Neutrophil (primary cell): Measurements from ENCODE around the gene TBC1D5.

Source experiments
- H3K27ac ChIP-seq: fragments of 200-600 bp; sonication (generic); 2 replicates; pipeline ENCODE4 v1.5.1; 2016; ENCODE audit warnings: mild to moderate bottlenecking, moderate library complexity
- H3K27me3 ChIP-seq: fragments of 200-600 bp; sonication (generic); 2 replicates; pipeline ENCODE4 v1.6.0; 2016; ENCODE audit warnings: mild to moderate bottlenecking
- H3K36me3 ChIP-seq: fragments of 200-600 bp; sonication (generic); 2 replicates; pipeline ENCODE4 v1.5.1; 2017
- H3K4me1 ChIP-seq, 2 experiments: fragments of 200-600 bp in 1 of 2; sonication (generic) in 1 of 2; 1 replicate in 1 of 2; 2 replicates in 1 of 2; pipeline versions ENCODE4 v1.5.1 to v1.6.1; 2013 to 2016; ENCODE audit warnings: low read depth in 1 of 2, low read length in 1 of 2, mild to moderate bottlenecking in 1 of 2, moderate library complexity in 1 of 2; ENCODE audit not compliant: control insufficient read depth in 1 of 2, insufficient read depth in 1 of 2
- H3K4me3 ChIP-seq, 2 experiments: fragments of 200-600 bp in 1 of 2; sonication (generic) in 1 of 2; 1 replicate in 1 of 2; 2 replicates in 1 of 2; pipeline ENCODE4 v1.5.1; 2013 to 2016; ENCODE audit warnings: low read depth in 1 of 2, low read length in 1 of 2, mild to moderate bottlenecking in 1 of 2, moderate library complexity in 1 of 2
- H3K9me3 ChIP-seq: fragments of 200-600 bp; sonication (generic); 2 replicates; pipeline ENCODE4 v1.5.1; 2016
- TF ChIP-seq, protein P1 (sequence below): fragments of 200-600 bp; sonication (generic); IDR thresholded peaks from 2 replicates; pipeline ENCODE4 v1.5.1; 2016; ENCODE audit warnings: antibody characterized with exemption

TBC1D5 gene

GRCh38 chr3:17266846-17267245 is 475.6 kb downstream of the TBC1D5 start:
- Histone ChIP-seq H3K9me3 (no peaks in the 10 kb centered on the region), H3K4me1 (peaks cover 3 to 6% of the 10 kb centered on the region in 2 experiments), H3K27me3 (no peaks in the 10 kb centered on the region), H3K27ac (no peak overlapping the region), H3K36me3 (no peaks in the 10 kb centered on the region), H3K4me3 (no peak overlapping the region)
- TF ChIP-seq, protein P1, sequence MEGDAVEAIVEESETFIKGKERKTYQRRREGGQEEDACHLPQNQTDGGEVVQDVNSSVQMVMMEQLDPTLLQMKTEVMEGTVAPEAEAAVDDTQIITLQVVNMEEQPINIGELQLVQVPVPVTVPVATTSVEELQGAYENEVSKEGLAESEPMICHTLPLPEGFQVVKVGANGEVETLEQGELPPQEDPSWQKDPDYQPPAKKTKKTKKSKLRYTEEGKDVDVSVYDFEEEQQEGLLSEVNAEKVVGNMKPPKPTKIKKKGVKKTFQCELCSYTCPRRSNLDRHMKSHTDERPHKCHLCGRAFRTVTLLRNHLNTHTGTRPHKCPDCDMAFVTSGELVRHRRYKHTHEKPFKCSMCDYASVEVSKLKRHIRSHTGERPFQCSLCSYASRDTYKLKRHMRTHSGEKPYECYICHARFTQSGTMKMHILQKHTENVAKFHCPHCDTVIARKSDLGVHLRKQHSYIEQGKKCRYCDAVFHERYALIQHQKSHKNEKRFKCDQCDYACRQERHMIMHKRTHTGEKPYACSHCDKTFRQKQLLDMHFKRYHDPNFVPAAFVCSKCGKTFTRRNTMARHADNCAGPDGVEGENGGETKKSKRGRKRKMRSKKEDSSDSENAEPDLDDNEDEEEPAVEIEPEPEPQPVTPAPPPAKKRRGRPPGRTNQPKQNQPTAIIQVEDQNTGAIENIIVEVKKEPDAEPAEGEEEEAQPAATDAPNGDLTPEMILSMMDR = no peak

- Histone ChIP-seq H3K9me3 (no peaks in the 10 kb centered on the region), H3K4me3 (no peak overlapping the region), H3K4me1 (peaks cover 3 to 6% of the 10 kb centered on the region in 2 experiments), H3K27me3 (no peaks in the 10 kb centered on the region), H3K27ac (no peak overlapping the region), H3K36me3 (no peaks in the 10 kb centered on the region)
- TF ChIP-seq, protein P1 = no peak
Measured at GRCh38 chr3:17261627-17262369, 480.6 kb downstream of the TBC1D5 start.

GRCh38 chr3:17260257-17260656 is 482.2 kb downstream of the TBC1D5 start:
- H3K36me3 ChIP-seq = no peaks in the 10 kb centered on the region
- TF ChIP-seq, protein P1 = no peak
- no peak overlapping the region for H3K27ac ChIP-seq
- H3K4me1 ChIP-seq = peaks cover 3 to 6% of the 10 kb centered on the region in 2 experiments
- no peaks in the 10 kb centered on the region for H3K9me3 ChIP-seq
- H3K27me3 ChIP-seq = no peaks in the 10 kb centered on the region
- no peak overlapping the region for H3K4me3 ChIP-seq

- TF ChIP-seq, protein P1 = no peak
- H3K27ac ChIP-seq = no peak overlapping the region
- no peaks in the 10 kb centered on the region for H3K36me3 ChIP-seq
- H3K4me1 ChIP-seq = peaks cover 3 to 6% of the 10 kb centered on the region in 2 experiments
- H3K27me3 ChIP-seq = no peaks in the 10 kb centered on the region
- H3K4me3 ChIP-seq = no peak overlapping the region
- no peaks in the 10 kb centered on the region for H3K9me3 ChIP-seq
Measured at GRCh38 chr3:17259685-17260084, 482.7 kb downstream of the TBC1D5 start.

- H3K27ac ChIP-seq = no peak overlapping the region
- no peaks in the 10 kb centered on the region for H3K9me3 ChIP-seq
- H3K4me1 ChIP-seq = peaks cover 3 to 6% of the 10 kb centered on the region in 2 experiments
- H3K27me3 ChIP-seq = no peaks in the 10 kb centered on the region
- TF ChIP-seq, protein P1 = peak; percentile 34
- no peak overlapping the region for H3K4me3 ChIP-seq
- H3K36me3 ChIP-seq = no peaks in the 10 kb centered on the region
Measured at GRCh38 chr3:17258823-17259436, 483.5 kb downstream of the TBC1D5 start.
